SW 1271 (cell line): ENCODE measurements around the gene PRICKLE1.

Source experiments
- DNase-seq, 2 experiments: peaks; one replicate each; lab custom pipeline; 2025; lab: John Stamatoyannopoulos, UW

The PRICKLE1 gene

GRCh38 chr12:42589465-42590329 is at the start of gene PRICKLE1:
PRICKLE1 (minus strand) TSS chr12:42589746; CDS start chr12:42472516, 117,230 bp downstream.
- peak in 1 of 2 experiments; percentile 14 for DNase-seq

- no peak for DNase-seq
Observed at GRCh38 chr12:42638697-42639096, 49.2 kb upstream of the PRICKLE1 start.

- DNase-seq = no peak
Observed at GRCh38 chr12:42638011-42638410, 48.5 kb upstream of the PRICKLE1 start.

- DNase-seq = no peak
Observed at GRCh38 chr12:42636993-42637392, 47.4 kb upstream of the PRICKLE1 start.

GRCh38 chr12:42633594-42633993 is 44.0 kb upstream of the PRICKLE1 start:
- no peak for DNase-seq

- no peak for DNase-seq
Observed at GRCh38 chr12:42631513-42631912, 42.0 kb upstream of the PRICKLE1 start.

- no peak for DNase-seq
Observed at GRCh38 chr12:42630314-42630713, 40.8 kb upstream of the PRICKLE1 start.

GRCh38 chr12:42627151-42627550 is 37.6 kb upstream of the PRICKLE1 start:
- DNase-seq = no peak

- no peak for DNase-seq
Observed at GRCh38 chr12:42625611-42626010, 36.1 kb upstream of the PRICKLE1 start.

- DNase-seq = no peak
Observed at GRCh38 chr12:42617622-42618021, 28.1 kb upstream of the PRICKLE1 start.

GRCh38 chr12:42615006-42615405 is 25.5 kb upstream of the PRICKLE1 start:
- no peak for DNase-seq

- no peak for DNase-seq
Observed at GRCh38 chr12:42612231-42612613, 22.7 kb upstream of the PRICKLE1 start.

GRCh38 chr12:42611571-42612230 is 22.2 kb upstream of the PRICKLE1 start:
- DNase-seq = no peak

GRCh38 chr12:42609605-42610004 is 20.1 kb upstream of the PRICKLE1 start:
- no peak for DNase-seq

GRCh38 chr12:42608196-42608825 is 18.8 kb upstream of the PRICKLE1 start:
- no peak for DNase-seq

GRCh38 chr12:42607584-42608058 is 18.1 kb upstream of the PRICKLE1 start:
- DNase-seq = no peak

GRCh38 chr12:42606471-42606870 is 16.9 kb upstream of the PRICKLE1 start:
- DNase-seq = no peak

- DNase-seq = no peak
Observed at GRCh38 chr12:42605685-42606084, 16.1 kb upstream of the PRICKLE1 start.

- DNase-seq = no peak
Observed at GRCh38 chr12:42603246-42603990, 13.9 kb upstream of the PRICKLE1 start.

GRCh38 chr12:42593874-42594273 is 4.3 kb upstream of the PRICKLE1 start:
- DNase-seq = no peak

GRCh38 chr12:42590330-42590934 is 886 bp upstream of the PRICKLE1 start:
- no peak for DNase-seq
